ENCODE data around the gene YWHAE.
"Not testable (repeated sequence)": the region's sequence is repeated elsewhere in the genome, so short reads cannot be mapped to it uniquely, and the experiment has no call there.

YWHAE gene

DNA sequence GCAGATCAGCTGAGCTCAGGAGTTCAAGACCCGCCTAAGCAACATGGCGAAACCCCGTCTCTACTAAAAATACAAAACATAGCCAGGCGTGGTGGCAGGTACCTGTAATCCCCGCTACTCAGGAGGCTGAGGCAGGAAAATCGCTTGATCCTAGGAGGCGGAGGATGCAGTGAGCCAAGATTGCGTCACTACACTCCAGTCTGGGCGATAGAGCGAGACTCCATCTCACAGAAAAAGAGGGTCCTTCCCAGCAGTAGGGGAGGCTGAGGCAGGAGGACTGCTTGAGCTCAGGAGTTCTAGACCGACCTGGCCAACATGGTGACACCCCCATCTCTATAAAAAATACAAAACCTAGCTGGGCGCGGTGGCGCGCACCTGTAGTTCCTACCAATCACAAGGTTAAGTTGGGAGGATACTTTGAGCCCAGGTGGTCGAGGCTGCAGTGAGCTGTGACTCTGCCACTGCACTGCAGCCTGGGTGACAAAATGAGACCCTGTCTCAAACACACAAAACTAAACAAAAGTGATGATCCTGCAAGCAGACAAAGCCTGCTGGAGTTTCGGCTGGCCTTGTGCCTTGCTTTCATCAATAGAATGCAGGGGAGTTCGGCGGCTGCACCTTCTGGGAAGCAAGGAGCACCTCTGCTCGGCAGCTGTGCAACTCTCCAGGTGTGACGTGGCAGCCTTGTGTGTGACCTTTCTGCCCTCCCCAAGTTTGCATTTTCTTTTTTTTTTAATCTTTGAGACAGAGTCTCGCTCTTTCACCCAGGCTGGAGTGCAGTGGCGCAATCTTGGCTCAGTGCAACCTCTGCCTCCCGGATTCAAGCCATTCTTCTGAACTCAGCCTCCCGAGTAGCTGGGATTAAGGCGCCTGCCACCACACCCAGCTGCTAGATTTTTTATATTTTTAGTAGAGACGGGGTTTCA lies 12.4 kb upstream of the YWHAE start:
- DNase-seq, result no peak

DNA sequence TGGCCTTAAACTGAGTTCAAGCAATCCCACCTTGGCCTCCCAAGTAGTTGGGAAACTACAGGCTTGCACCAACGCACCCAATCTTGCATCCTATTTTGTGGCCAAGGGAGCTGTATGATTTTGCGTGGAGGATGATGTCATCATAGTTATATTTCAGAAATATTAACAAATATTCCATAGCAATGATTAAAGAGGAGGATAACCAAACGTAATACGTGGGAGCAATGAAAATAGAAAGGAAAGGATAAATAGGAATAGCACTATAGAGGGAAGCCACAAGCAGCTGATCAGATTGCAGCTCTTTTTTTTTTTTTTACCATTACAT lies 2.2 kb upstream of the YWHAE start:
- no peak for DNase-seq

DNA sequence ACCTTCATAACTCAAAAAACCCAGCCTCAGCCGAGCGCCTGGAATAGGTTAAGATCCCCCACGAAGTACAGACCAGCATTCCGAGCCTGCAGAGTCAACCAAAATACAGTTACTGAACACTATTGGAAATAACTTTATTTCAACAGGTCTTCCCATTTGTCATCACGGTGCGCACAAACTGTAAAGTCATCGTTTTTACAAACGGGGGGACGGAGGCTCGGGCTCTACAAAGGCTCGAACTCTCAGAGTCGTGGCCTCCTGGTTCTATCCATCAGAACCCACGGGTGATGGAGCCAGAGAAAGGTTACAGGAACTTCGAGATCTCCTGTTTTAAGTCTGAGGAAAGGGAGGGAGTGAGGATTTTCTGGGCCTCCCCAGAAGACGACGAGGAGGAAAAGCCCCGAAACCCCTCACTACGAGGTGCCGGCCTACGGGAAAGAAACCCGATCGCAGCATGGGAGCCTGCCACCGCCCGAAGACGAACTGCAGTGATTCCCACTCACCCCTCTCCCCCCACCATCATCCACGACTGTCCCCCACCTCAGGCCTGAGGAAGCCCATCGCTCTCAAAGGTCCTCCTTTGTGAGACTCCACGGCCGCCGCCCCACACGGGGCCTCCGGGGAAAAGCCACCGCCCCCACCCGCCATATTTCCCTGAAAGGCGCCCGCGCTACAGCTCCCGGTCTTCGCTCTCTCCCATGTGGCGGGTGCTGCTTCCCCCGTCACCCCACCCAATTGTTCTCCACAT lies 917 bp downstream of the YWHAE start:
- DNase-seq, result peak; percentile 66

- no peak for DNase-seq
Measured at GRCh38 chr17:1398028-1398427, 2.0 kb downstream of the YWHAE start.

- not testable (repeated sequence) for DNase-seq
Measured at GRCh38 chr17:1395876-1396665, 4.0 kb downstream of the YWHAE start.

- DNase-seq, result no peak
Measured at GRCh38 chr17:1391577-1391976, 8.4 kb downstream of the YWHAE start.

GRCh38 chr17:1390432-1391367 lies 9.3 kb downstream of the YWHAE start:
- DNase-seq, result no peak

DNA sequence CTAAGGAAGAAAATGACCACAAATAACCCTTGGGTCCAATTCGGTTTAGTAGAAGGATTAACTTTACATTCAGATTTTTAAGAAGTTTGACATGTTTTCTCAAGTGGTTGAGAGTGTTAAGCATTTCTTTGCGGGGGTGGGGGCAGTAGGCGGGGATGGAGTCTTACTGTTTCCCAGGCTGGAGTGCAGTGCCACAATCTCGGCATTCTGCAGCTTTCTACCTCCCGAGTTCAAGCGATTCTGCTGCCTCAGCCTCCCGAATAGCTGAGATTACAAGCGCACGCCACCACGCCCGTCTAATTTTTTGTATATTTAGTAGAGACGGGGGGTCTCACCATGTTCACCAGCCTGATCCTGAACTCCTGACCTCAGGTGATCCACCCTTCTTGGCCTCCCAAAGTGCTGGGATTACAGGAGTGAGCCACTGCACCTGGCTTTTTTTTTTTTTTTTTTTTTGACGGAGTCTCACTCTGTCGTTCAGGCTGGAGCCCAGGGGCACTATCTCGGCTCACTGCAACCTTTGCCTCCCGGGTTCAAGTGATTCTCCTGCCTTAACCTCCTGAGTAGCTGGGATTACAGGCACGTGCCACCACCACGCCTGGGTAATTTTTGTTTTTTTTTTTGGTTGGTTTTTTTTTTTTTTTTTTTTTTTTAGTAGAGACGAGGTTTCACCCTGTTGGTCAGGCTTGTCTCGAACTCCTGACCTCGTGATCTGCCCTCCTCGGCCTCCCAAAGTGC lies 12.4 kb downstream of the YWHAE start:
- DNase-seq, result not testable (repeated sequence)

GRCh38 chr17:1386675-1387190 lies 13.3 kb downstream of the YWHAE start:
- not testable (repeated sequence) for DNase-seq

- no peak for DNase-seq
Measured at GRCh38 chr17:1386265-1386664, 13.8 kb downstream of the YWHAE start.

DNA sequence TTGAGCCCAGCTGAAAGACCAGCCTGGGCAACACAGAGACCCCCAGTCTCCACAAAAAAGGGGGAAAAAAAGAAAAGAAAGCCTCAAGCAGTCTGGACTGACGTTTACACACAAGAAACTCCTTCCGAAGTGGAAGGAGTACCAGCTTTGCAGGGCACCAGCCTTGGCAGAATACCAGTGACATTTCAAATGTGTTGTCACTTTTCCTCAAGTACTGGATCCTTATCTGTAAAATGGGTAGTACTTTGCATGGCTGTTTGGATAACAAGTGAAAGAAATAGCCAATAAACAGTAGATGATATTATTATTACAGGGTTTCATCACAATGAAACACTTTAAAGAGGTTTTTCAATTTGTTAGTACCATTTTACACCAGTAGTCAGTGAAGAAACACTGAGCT lies 14.2 kb downstream of the YWHAE start:
- DNase-seq, result no peak

GRCh38 chr17:1384905-1385435 lies 15.1 kb downstream of the YWHAE start:
- no peak for DNase-seq

- no peak for DNase-seq
Measured at GRCh38 chr17:1379930-1380313, 20.1 kb downstream of the YWHAE start.

DNA sequence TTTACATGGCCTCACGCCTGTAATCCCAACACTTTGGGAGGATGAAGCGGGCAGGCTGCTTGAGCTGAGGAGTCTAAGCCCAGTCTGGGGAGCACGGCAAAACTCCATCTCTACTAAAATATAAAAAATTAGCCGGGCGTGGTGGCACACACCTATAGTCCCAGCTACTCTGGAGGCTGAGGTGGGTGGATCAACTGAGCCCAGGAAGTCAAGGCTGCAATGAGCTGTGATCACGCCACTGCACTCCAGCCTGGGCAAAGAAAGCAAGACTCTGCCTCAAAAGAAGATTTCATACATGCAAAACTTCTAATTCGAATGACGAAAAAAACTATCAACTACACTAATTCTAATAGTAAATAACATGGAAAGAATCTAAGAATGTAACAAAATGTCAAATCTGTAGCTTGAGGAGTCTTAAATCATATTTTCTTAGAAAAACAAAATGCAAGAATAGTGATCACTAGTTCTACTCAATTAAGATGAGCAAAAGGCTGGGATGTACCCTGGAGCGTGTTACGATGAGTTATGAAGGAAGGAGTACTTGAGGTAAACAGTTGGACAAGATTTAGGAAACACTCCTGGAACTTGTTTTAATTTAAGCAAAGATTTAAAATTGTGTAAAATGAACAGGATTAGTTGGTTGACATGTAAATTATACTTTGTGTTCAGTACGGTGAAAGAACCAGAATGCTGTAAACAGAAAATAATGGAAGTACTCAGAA lies 20.7 kb downstream of the YWHAE start:
- no peak for DNase-seq

DNA sequence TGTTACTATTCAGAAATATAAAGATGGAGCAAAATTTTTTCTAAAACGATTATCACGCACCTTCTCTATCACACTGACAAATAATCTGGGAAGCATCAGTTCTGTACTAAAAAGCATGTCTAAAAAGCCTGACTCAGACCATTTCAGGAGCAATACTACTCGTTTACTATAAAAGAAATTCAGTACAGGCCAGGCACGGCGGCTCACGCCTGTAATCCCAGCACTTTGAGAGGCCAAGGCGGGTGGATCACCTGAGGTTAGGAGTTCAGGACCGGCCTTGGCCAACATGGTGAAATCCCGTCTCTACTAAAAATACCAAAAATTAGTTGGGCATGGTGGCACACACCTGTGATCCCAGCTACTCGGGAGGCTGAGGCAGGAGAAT lies 21.6 kb downstream of the YWHAE start:
- DNase-seq, result not testable (repeated sequence)

DNA sequence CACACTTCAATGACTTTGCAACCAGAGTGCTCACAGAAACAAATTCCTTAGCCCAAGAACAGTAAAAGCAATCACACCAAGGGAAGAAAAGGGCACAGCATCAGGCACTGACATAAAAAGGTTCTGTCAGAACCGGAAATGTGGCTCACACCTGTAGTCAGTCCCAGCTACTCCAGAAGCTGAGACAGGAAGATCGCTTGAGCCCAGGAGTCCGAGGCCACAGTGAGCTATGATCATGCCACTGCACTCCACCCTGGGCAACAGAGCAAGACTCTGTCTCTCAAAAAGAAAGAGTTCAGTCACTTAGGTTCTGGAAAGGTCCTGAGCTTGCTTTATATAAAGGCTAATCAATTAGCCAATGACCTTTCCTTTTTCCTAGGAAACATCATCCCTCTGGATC lies 22.7 kb downstream of the YWHAE start:
- no peak for DNase-seq

DNA sequence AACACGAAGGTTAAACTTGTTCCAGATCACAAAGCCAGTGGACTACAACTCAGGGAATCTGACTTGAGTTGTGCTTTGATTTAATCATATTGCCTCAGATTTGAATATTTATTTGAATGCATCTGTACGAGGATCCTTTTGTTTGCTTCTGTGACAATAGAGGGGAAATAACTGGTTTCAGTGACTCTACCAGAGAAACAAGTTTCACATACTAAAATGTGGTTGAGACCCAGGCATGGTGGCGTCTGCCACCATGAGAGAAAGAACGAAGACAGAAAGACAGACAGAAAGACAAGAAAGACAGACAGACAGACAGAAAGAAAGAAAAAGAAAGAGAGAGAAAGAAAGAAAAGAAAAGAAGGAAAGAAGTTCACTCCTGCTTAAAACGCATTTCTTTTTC lies 24.0 kb downstream of the YWHAE start:
- no peak for DNase-seq

GRCh38 chr17:1375615-1376014 lies 24.4 kb downstream of the YWHAE start:
- no peak for DNase-seq

GRCh38 chr17:1374431-1375177 lies 25.4 kb downstream of the YWHAE start:
- DNase-seq, result no peak
